Fibroblast of lung (primary cell): ENCODE measurements around the gene NFIC.

Experiments
- CTCF ChIP-seq, 2 donors: IDR thresholded peaks in 1 of 2; conservative IDR thresholded peaks in 1 of 2; 1 replicate in 1 of 2; 2 replicates in 1 of 2; pipeline ENCODE4 v1.5.1; 2011 to 2012; ENCODE audit warnings: low read length in 2 of 2, control low read depth in 1 of 2, inconsistent platforms in 1 of 2, low read depth in 1 of 2, mild to moderate bottlenecking in 1 of 2
- EZH2 ChIP-seq: IDR thresholded peaks from 2 replicates; pipeline ENCODE4 v1.5.1; 2012; ENCODE audit warnings: low read length, control low read depth, mild to moderate bottlenecking; ENCODE audit errors: missing control alignments

- TF ChIP-seq CTCF (conservative IDR thresholded peaks at IDR 0.05 in 1 of 2, IDR thresholded peaks at IDR 0.05 in 1 of 2; ENCODE audit: low read depth in 1 of 2, low read length in 2 of 2) (no peak), EZH2 (no peak)
Observed at GRCh38 chr19:3322199-3322978, 44.0 kb upstream of the NFIC start.
